ENCODE measurements around the gene ZNF668. TPM values are rescaled to one million over a fixed set of nuclear protein-coding genes. Genes with fewer than 3 reads are reported as not detected.
A peak's percentile ranks its signal among the peaks of the same experiment; 100 is the strongest.

The ZNF668 gene
- total RNA-seq, 2 experiments from 2014 or later, result 4.5 to 6.0 TPM

DNA sequence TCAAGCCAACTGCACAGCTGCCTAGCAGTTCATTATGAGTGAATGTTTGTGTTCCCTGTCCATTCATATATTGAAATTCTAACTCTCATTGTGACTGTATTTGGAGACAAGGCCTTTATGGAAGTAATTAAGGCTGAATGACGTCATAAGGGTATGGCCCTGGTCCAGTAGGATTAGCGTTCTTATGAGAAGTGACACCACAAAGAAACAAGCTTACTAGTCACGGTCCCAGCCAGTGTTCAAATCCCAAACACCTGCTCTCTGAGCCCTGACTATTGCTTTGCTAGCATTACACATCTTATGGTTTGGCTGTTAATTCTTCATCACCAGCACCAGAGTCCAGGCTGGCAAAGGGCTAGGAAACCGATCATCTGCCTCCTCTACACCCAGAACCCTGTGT is 2.2 kb downstream of the ZNF668 start:
- no peaks in the 10 kb centered on the region for H3K9me3 Mint-ChIP-seq
- no peak overlapping the region for H3K4me3 ChIP-seq (ENCODE audit: low read length)
- intact Hi-C loops (cut with DNase I, micrococcal nuclease), result loop anchor here (2.0 to 10.0 kb wide), 5 partner anchors 110 to 795 kb away; partner anchors contain the start of genes SETD1A (in 2 of the 2), FBXL19 (in 1 of the 2) and FUS (in 1 of the 2)
- peaks cover 31% of the 10 kb centered on the region for H3K36me3 Mint-ChIP-seq (ENCODE audit: low read depth)
- peaks cover 41% of the 10 kb centered on the region for H3K4me1 Mint-ChIP-seq (ENCODE audit: low read depth)
- TF ChIP-seq, protein P1, sequence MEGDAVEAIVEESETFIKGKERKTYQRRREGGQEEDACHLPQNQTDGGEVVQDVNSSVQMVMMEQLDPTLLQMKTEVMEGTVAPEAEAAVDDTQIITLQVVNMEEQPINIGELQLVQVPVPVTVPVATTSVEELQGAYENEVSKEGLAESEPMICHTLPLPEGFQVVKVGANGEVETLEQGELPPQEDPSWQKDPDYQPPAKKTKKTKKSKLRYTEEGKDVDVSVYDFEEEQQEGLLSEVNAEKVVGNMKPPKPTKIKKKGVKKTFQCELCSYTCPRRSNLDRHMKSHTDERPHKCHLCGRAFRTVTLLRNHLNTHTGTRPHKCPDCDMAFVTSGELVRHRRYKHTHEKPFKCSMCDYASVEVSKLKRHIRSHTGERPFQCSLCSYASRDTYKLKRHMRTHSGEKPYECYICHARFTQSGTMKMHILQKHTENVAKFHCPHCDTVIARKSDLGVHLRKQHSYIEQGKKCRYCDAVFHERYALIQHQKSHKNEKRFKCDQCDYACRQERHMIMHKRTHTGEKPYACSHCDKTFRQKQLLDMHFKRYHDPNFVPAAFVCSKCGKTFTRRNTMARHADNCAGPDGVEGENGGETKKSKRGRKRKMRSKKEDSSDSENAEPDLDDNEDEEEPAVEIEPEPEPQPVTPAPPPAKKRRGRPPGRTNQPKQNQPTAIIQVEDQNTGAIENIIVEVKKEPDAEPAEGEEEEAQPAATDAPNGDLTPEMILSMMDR (IDR thresholded peaks at IDR 0.05), result no peak
- H3K4me3 Mint-ChIP-seq, result peak overlapping the region; percentile 98
- peaks cover 7% of the 10 kb centered on the region for H3K36me3 ChIP-seq (ENCODE audit: insufficient read depth, low read length)
- H3K27ac Mint-ChIP-seq, result peak overlapping the region; percentile 92
- no peaks in the 10 kb centered on the region for H3K27me3 Mint-ChIP-seq
- no peaks in the 10 kb centered on the region for H3K9me3 ChIP-seq (ENCODE audit: control insufficient read depth in 1 of 2, insufficient read depth in 1 of 2, low read length in 2 of 2)
- ATAC-seq (ENCODE audit: poor library complexity) (no peak), DNase-seq (no peak)
- ChIA-PET CTCF (interaction anchor here (1.3 kb wide), 1 partner anchor 70 kb away, joined by 4 read pairs; no protein-coding TSS in a partner anchor), POLR2A (interaction anchor here (3.4 kb wide), 1 partner anchor 70 kb away, joined by 64 read pairs; no protein-coding TSS in a partner anchor)
- no peaks in the 10 kb centered on the region for H3K27me3 ChIP-seq (ENCODE audit: control insufficient read depth in 1 of 2, insufficient read depth in 2 of 2, low read length in 2 of 2)
- H3K27ac ChIP-seq (ENCODE audit: low read depth in 1 of 2, low read length in 2 of 2), result peak overlapping the region in 1 of 2 donors; percentile 95
- H3K4me1 ChIP-seq (ENCODE audit: insufficient read depth, low read length), result peaks cover 34% of the 10 kb centered on the region

GRCh38 chr16:31067342-31067741 is 6.7 kb downstream of the ZNF668 start:
- Histone ChIP-seq H3K9me3 (ENCODE audit: control insufficient read depth in 1 of 2, insufficient read depth in 1 of 2, low read length in 2 of 2) (no peaks in the 10 kb centered on the region), H3K4me3 (ENCODE audit: low read length) (no peak overlapping the region), H3K27me3 (ENCODE audit: control insufficient read depth in 1 of 2, insufficient read depth in 2 of 2, low read length in 2 of 2) (no peaks in the 10 kb centered on the region), H3K36me3 (ENCODE audit: insufficient read depth, low read length) (no peaks in the 10 kb centered on the region), H3K27ac (ENCODE audit: low read depth in 1 of 2, low read length in 2 of 2) (no peak overlapping the region), H3K4me1 (ENCODE audit: insufficient read depth, low read length) (peaks cover 41% of the 10 kb centered on the region)
- Mint-ChIP-seq H3K4me3 (no peak overlapping the region), H3K27me3 (no peaks in the 10 kb centered on the region), H3K4me1 (ENCODE audit: low read depth) (peaks cover 55% of the 10 kb centered on the region), H3K9me3 (no peaks in the 10 kb centered on the region), H3K27ac (no peak overlapping the region), H3K36me3 (ENCODE audit: low read depth) (peaks cover 17% of the 10 kb centered on the region)
- intact Hi-C loops (cut with DNase I, micrococcal nuclease), result no loop called here
- POLR2A ChIA-PET, result no interaction called here
- DNase-seq (no peak), ATAC-seq (ENCODE audit: poor library complexity) (no peak)
- TF ChIP-seq, protein P1 (IDR thresholded peaks at IDR 0.05), result no peak
- CTCF ChIA-PET, result no interaction called here

GRCh38 chr16:31064882-31065461 is 9.1 kb downstream of the ZNF668 start:
- Mint-ChIP-seq H3K27me3 (no peaks in the 10 kb centered on the region), H3K27ac (peak overlapping the region; percentile 72), H3K9me3 (no peaks in the 10 kb centered on the region), H3K36me3 (ENCODE audit: low read depth) (peaks cover 32% of the 10 kb centered on the region), H3K4me1 (ENCODE audit: low read depth) (peaks cover 46% of the 10 kb centered on the region), H3K4me3 (peak overlapping the region; percentile 58)
- H3K9me3 ChIP-seq (ENCODE audit: control insufficient read depth in 1 of 2, insufficient read depth in 1 of 2, low read length in 2 of 2), result no peaks in the 10 kb centered on the region
- TF ChIP-seq, protein P1 (IDR thresholded peaks at IDR 0.05), result no peak
- intact Hi-C loops (cut with DNase I, micrococcal nuclease), result no loop called here
- DNase-seq (no peak), ATAC-seq (ENCODE audit: poor library complexity) (no peak)
- ChIA-PET CTCF (no interaction called here), POLR2A (interaction anchor here (0.6 to 1.4 kb wide), 3 partner anchors 9 to 137 kb away, joined by 3 to 12 read pairs (median 3); partner anchors contain the start of genes ZNF646 and ZNF668)
- H3K4me1 ChIP-seq (ENCODE audit: insufficient read depth, low read length), result peaks cover 53% of the 10 kb centered on the region
- peaks cover 17% of the 10 kb centered on the region for H3K36me3 ChIP-seq (ENCODE audit: insufficient read depth, low read length)
- no peaks in the 10 kb centered on the region for H3K27me3 ChIP-seq (ENCODE audit: control insufficient read depth in 1 of 2, insufficient read depth in 2 of 2, low read length in 2 of 2)
- H3K4me3 ChIP-seq (ENCODE audit: low read length), result no peak overlapping the region
- H3K27ac ChIP-seq (ENCODE audit: low read depth in 1 of 2, low read length in 2 of 2), result peak overlapping the region in 1 of 2 donors; percentile 2
